ENCODE measurements around the gene ANTXR2.

ANTXR2 gene

DNA sequence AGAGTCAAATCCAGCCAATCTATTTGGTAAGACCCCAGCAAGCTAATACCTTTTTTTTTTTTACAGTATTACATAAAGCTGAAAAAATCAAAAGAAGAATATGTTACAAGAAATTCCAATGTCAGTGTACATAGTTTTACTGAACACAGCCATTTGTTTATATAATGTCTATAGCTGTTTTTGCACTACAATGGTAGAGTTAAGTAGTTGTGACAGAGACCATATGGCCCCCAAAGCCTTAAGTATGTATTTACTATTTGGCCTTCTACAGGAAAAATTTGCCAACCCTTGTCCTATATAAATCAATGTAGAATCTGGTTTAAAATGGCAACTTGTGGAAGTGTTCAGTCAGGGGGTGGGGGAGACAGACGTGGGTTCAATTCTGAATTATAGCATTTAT is 60.7 kb downstream of the ANTXR2 start:
- peaks cover 3% of the 10 kb centered on the region; the same call in 1 of the 2 replicates for H3K4me1 ChIP-seq
- H3K4me3 ChIP-seq (ENCODE audit: low read depth, low read length), result no peak overlapping the region
- no peaks in the 10 kb centered on the region for H3K9me3 ChIP-seq
- H3K27me3 ChIP-seq, result no peaks in the 10 kb centered on the region
- no peaks in the 10 kb centered on the region for H3K36me3 ChIP-seq
- no peak for DNase-seq
- TF ChIP-seq, protein P1, sequence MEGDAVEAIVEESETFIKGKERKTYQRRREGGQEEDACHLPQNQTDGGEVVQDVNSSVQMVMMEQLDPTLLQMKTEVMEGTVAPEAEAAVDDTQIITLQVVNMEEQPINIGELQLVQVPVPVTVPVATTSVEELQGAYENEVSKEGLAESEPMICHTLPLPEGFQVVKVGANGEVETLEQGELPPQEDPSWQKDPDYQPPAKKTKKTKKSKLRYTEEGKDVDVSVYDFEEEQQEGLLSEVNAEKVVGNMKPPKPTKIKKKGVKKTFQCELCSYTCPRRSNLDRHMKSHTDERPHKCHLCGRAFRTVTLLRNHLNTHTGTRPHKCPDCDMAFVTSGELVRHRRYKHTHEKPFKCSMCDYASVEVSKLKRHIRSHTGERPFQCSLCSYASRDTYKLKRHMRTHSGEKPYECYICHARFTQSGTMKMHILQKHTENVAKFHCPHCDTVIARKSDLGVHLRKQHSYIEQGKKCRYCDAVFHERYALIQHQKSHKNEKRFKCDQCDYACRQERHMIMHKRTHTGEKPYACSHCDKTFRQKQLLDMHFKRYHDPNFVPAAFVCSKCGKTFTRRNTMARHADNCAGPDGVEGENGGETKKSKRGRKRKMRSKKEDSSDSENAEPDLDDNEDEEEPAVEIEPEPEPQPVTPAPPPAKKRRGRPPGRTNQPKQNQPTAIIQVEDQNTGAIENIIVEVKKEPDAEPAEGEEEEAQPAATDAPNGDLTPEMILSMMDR (IDR thresholded peaks at IDR 0.05; ENCODE audit: low read depth, low read length), result no peak

DNA sequence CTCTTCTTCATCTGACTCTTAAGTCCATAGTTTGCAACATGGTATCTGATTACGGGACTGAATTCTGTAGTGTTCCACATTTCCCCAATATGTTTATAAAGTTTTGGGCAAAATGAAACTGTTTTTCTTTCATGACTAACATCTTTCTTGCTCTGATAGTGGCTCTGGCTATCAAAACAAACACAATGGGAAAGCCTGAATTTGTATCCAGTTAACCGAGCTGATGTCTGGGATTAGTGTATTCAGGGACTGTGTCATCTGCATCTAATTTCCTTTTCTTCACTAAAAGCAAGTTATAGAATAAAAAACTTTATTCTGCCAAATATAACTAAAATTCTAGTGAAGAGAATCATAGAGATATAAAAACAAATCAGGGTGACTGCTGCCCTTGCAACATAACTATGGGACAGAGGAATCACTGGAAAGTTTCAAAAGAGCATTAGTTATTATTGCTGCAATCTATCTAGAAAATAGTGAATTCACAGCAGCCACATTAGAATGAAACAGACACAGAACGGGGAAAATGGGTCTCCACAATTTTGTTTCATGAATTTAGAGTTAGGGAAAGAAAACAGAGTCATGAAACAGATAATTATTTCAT is 61.3 kb downstream of the ANTXR2 start:
- Histone ChIP-seq H3K9me3 (no peaks in the 10 kb centered on the region), H3K4me3 (ENCODE audit: low read depth, low read length) (no peak overlapping the region), H3K4me1 (peaks cover 7% of the 10 kb centered on the region), H3K36me3 (no peaks in the 10 kb centered on the region), H3K27me3 (no peaks in the 10 kb centered on the region)
- DNase-seq, result no peak
- TF ChIP-seq, protein P1 (IDR thresholded peaks at IDR 0.05; ENCODE audit: low read depth, low read length), result no peak

DNA sequence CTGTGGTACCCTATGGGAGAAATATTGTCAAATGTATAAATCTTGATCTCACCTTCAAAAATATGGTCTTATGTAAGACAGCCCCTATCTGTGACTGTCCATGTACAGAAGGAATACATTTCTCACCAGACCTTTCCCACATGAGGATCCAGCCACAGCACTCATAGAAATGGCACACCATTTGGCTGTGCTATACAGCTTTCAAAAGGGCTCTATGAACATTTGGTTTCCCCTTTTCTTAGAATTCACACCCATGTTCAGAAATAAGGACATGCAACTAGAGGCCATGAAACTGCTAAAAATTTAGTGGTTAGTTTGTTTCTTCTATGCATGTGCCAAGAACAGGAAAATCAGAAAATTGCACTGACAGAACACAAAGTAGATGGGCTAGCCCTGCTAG is 62.7 kb downstream of the ANTXR2 start:
- peaks cover 9% of the 10 kb centered on the region for H3K4me1 ChIP-seq
- DNase-seq, result no peak

DNA sequence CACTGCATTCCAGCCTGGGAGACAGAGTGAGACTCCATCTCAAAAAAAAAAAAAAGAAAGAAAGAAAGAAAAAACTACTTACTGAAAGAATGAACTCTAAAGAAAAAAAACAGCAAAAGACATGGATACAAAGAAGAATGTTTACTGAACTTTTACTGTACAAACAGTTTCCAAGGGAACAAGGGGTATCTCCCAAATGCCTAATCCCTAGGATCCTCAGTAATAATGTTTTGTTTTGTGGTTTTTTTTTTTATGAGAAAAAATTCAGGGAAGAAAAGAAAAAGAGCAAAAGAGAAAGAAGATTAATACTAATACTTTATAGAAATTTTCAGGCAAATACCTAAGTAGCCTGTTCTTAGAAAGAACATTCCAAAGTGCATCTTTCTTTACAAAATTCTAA is 63.2 kb downstream of the ANTXR2 start:
- H3K27me3 ChIP-seq, result no peaks in the 10 kb centered on the region
- no peak for DNase-seq
- no peaks in the 10 kb centered on the region for H3K36me3 ChIP-seq
- H3K4me3 ChIP-seq (ENCODE audit: low read depth, low read length), result no peak overlapping the region
- H3K4me1 ChIP-seq, result peaks cover 9% of the 10 kb centered on the region
- no peaks in the 10 kb centered on the region for H3K9me3 ChIP-seq
- TF ChIP-seq, protein P1 (IDR thresholded peaks at IDR 0.05; ENCODE audit: low read depth, low read length), result no peak

More for the DNA sequence above, 62.7 kb downstream of the ANTXR2 start:
- Histone ChIP-seq H3K9me3 (no peaks in the 10 kb centered on the region), H3K4me3 (ENCODE audit: low read depth, low read length) (no peak overlapping the region), H3K27me3 (no peaks in the 10 kb centered on the region), H3K36me3 (no peaks in the 10 kb centered on the region)
- TF ChIP-seq, protein P1 (IDR thresholded peaks at IDR 0.05; ENCODE audit: low read depth, low read length), result no peak

DNA sequence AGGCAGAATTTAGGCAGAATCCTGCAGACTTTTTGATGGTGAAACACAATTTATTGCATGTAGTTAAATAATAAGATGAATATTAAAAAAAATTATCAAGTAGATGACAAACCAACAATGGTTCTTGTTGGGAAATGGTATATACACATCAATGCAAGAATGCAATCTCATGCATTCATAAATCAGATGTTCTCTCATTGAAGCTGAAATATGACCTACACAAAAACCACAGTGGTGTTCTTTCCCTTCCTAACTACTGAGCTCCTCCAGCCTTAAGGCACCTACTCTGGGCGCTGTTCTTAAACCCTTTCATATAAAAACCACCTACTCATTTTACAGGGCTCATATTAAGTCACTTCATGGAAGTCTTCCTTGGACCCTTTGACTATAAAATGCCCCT is 64.1 kb downstream of the ANTXR2 start:
- H3K4me1 ChIP-seq, result peaks cover 9% of the 10 kb centered on the region
- TF ChIP-seq, protein P1 (IDR thresholded peaks at IDR 0.05; ENCODE audit: low read depth, low read length), result no peak
- no peaks in the 10 kb centered on the region for H3K27me3 ChIP-seq
- DNase-seq, result no peak
- no peak overlapping the region for H3K4me3 ChIP-seq (ENCODE audit: low read depth, low read length)
- H3K36me3 ChIP-seq, result no peaks in the 10 kb centered on the region
- no peaks in the 10 kb centered on the region for H3K9me3 ChIP-seq

DNA sequence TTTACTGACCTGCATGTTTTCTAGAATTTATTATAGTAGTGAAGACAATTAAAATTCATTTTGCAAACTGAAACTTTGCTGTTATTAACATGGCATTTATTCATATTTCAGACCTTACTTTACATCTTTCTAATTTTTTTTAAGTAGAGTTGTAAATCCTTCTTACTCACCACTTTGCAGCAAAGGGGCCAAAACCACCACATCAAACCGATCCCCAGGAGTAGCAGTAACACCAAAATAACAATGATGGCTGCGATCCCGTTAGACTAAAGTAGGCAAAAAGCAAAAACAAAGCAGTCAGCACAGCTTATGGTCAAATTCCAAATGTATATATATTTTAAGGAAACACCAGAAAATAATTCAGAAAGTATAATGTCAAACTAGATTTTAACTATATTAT is 64.7 kb downstream of the ANTXR2 start:
- Histone ChIP-seq H3K27me3 (no peaks in the 10 kb centered on the region), H3K4me3 (ENCODE audit: low read depth, low read length) (no peak overlapping the region), H3K9me3 (no peaks in the 10 kb centered on the region), H3K4me1 (peaks cover 9% of the 10 kb centered on the region), H3K36me3 (no peaks in the 10 kb centered on the region)
- TF ChIP-seq, protein P1 (IDR thresholded peaks at IDR 0.05; ENCODE audit: low read depth, low read length), result no peak
- no peak for DNase-seq

Data from BE2C (cell line).